B cell (primary cell): ENCODE data around the gene C3orf70. TPM values are rescaled to one million over a fixed set of nuclear protein-coding genes. Genes with fewer than 3 reads are reported as not detected.

ENCODE experiments used
- ATAC-seq: fragments of 200-7000 bp; cut with Tn5 transposase; one replicate; pipeline ENCODE4 v1.10.0; 2021; ENCODE audit warnings: low read depth, mild to moderate bottlenecking, moderate number of reproducible peaks, moderate library complexity
- CTCF ChIA-PET: fragments of 350-600 bp; sonication (Branson Sonifier 250); formaldehyde crosslinking; loops from one replicate; lab custom pipeline; 2021; ENCODE audit warnings: antibody characterized with exemption, inconsistent platforms; lab: Charles Lee
- POLR2A ChIA-PET: fragments of 350-600 bp; sonication (Branson Sonifier 250); formaldehyde crosslinking; loops from one replicate; lab custom pipeline; 2021; ENCODE audit warnings: antibody characterized with exemption; lab: Charles Lee
- DNase-seq: peaks from one replicate; pipeline ENCODE4 v3.0.0; 2013
- H2AFZ ChIP-seq: 2 replicates; pipeline ENCODE4 v1.6.1; 2012; ENCODE audit warnings: mild to moderate bottlenecking, low read depth, low read length; ENCODE audit not compliant: insufficient read depth, poor library complexity, severe bottlenecking
- H3K27ac ChIP-seq, 2 donors: 1 replicate in 1 of 2; 2 replicates in 1 of 2; pipeline ENCODE4 v1.5.1; 2012 to 2013; ENCODE audit warnings: low read length in 2 of 2, mild to moderate bottlenecking in 2 of 2, moderate library complexity in 1 of 2
- H3K27me3 ChIP-seq, 4 experiments: fragments of 200-600 bp in 1 of 4; sonication (generic) in 1 of 4; replicated peaks in 1 of 4; 1 replicate in 2 of 4; 2 replicates in 2 of 4; pipeline versions ENCODE4 v1.6.1 to v1.7.0; 2013 to 2016; ENCODE audit warnings: low read length in 3 of 4, mild to moderate bottlenecking in 2 of 4, mixed read lengths in 1 of 4, moderate library complexity in 1 of 4; ENCODE audit not compliant: insufficient read depth in 4 of 4, control insufficient read depth in 3 of 4; ENCODE audit errors: control extremely low read depth in 1 of 4
- H3K36me3 ChIP-seq, 2 experiments: replicated peaks in 1 of 2; 1 replicate in 1 of 2; 2 replicates in 1 of 2; pipeline versions ENCODE4 v1.6.1 to v1.7.1; 2013; ENCODE audit warnings: low read length in 1 of 2; ENCODE audit not compliant: insufficient read depth in 2 of 2, control insufficient read depth in 1 of 2; ENCODE audit errors: control extremely low read depth in 1 of 2, extremely low read depth in 1 of 2
- H3K4me1 ChIP-seq, 2 donors: fragments of 200-600 bp in 1 of 2; sonication (generic) in 1 of 2; 1 replicate in 1 of 2; 2 replicates in 1 of 2; pipeline versions ENCODE4 v1.5.1 to v1.6.1; 2013 to 2017; ENCODE audit warnings: low read length in 2 of 2; ENCODE audit not compliant: control insufficient read depth in 2 of 2, insufficient read depth in 2 of 2
- H3K4me2 ChIP-seq: replicated peaks from 2 replicates; pipeline ENCODE3; 2012; ENCODE audit warnings: mild to moderate bottlenecking, low read depth, low read length; ENCODE audit not compliant: poor library complexity, severe bottlenecking
- H3K4me3 ChIP-seq, 5 experiments: fragments of 200-600 bp in 1 of 5; sonication (generic) in 1 of 5; 1 replicate in 3 of 5; 2 replicates in 2 of 5; pipeline versions ENCODE4 v1.5.1 to v1.7.0; 2011 to 2016; ENCODE audit warnings: low read length in 4 of 5, mild to moderate bottlenecking in 4 of 5, low read depth in 2 of 5, control low read depth in 1 of 5, moderate library complexity in 1 of 5; ENCODE audit not compliant: insufficient read depth in 1 of 5; ENCODE audit errors: control extremely low read depth in 1 of 5, extremely low read depth in 1 of 5
- H3K79me2 ChIP-seq: fragments of 200-600 bp; sonication (generic); one replicate; pipeline ENCODE4 v1.6.0; 2016; ENCODE audit warnings: low read length; ENCODE audit not compliant: control insufficient read depth, insufficient read depth
- H3K9ac ChIP-seq: fragments of 200-600 bp; sonication (generic); 2 replicates; pipeline ENCODE4 v1.6.1; 2017; ENCODE audit warnings: mild to moderate bottlenecking, low read length, moderate library complexity
- H3K9me3 ChIP-seq, 3 donors: one replicate each; pipeline versions ENCODE4 v1.6.1 to v1.7.1; 2013; ENCODE audit warnings: low read length in 2 of 3; ENCODE audit not compliant: control insufficient read depth in 2 of 3, insufficient read depth in 1 of 3; ENCODE audit errors: control extremely low read depth in 1 of 3
- H4K20me1 ChIP-seq: 2 replicates; pipeline ENCODE4 v1.6.0; 2012; ENCODE audit warnings: mild to moderate bottlenecking, low read length; ENCODE audit not compliant: insufficient read depth, control insufficient read depth, poor library complexity, severe bottlenecking
- H3K27ac Mint-ChIP-seq: one replicate; pipeline ENCODE4 v1.8.0; 2021; ENCODE audit warnings: mixed read lengths
- H3K27me3 Mint-ChIP-seq: one replicate; pipeline ENCODE4 v1.8.0; 2021; ENCODE audit warnings: mixed read lengths
- H3K4me1 Mint-ChIP-seq: one replicate; pipeline ENCODE4 v1.8.0; 2021; ENCODE audit warnings: mixed read lengths
- H3K4me3 Mint-ChIP-seq: one replicate; pipeline ENCODE4 v1.8.0; 2021; ENCODE audit warnings: mixed read lengths
- H3K9me3 Mint-ChIP-seq: one replicate; pipeline ENCODE4 v1.8.0; 2022; ENCODE audit warnings: mixed read lengths; ENCODE audit not compliant: insufficient read depth
- CTCF ChIP-seq: fragments of 200-600 bp; IDR thresholded peaks from one replicate; pipeline ENCODE4 v1.8.0; 2022; ENCODE audit warnings: antibody characterized with exemption, mild to moderate bottlenecking
- EZH2 ChIP-seq: IDR thresholded peaks from 2 replicates; pipeline ENCODE4 v1.6.1; 2012; ENCODE audit warnings: borderline replicate concordance, low read depth, mild to moderate bottlenecking, moderate library complexity, low read length; ENCODE audit not compliant: insufficient read depth, poor library complexity, severe bottlenecking
- WGBS: methylation state at CpG from one replicate; pipeline ENCODE4 v1.1.5; 2013; ENCODE audit warnings: missing lambda C conversion rate; ENCODE audit not compliant: insufficient coverage; 5-methylcytosine and 5-hydroxymethylcytosine counted together
- intact Hi-C: fragments of 100-400 bp; cut with micrococcal nuclease; formaldehyde crosslinking; loops from one replicate; pipeline ENCODE4 v1.10.0; 2022
- polyA plus RNA-seq: library from polyadenylated mRNA; depleted of rRNA; stranded (reverse); fragments of >200 nt; gene quantifications from 2 replicates; pipeline ENCODE4 v1.2.3, GENCODE V29; 2012
- total RNA-seq, 2 donors: library from RNA; stranded (reverse); fragments of 120-200 nt in 1 of 2; gene quantifications; 1 replicate in 1 of 2; 2 replicates in 1 of 2; pipeline versions ENCODE4 v1.2.3 to v1.2.4, GENCODE V29; 2013 to 2022

Gene C3orf70
- total and polyA plus RNA-seq, 2 donors (not counting 1 experiment from before 2014, with no cell fraction given): not detected

DNA sequence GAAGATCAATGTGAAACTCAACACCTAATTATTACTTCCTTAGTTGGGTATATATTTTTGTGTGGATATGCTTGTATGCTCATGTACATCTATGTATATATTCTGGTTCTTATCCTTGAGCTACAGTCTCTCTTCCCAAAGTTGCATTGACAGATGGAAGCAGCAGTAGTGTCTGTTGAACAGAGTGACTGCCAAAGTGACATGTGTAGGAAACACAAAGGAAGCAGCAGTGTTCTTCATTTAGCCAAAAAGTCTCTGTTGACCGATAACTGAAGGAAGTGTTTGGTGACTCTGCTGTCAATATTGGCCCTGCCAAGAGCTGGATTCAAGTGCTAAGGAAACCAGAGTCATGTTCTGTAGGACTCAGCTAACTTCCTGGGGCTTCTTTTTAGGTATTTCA is 123.8 kb downstream of the C3orf70 start:
- no peaks in the 10 kb centered on the region for H4K20me1 ChIP-seq
- H2AFZ ChIP-seq: no peak overlapping the region
- TF ChIP-seq EZH2: no peak
- no peak for TF ChIP-seq CTCF
- peaks cover 3% of the 10 kb centered on the region for H3K9me3 Mint-ChIP-seq
- no peak overlapping the region for H3K9ac ChIP-seq
- peaks cover 0 to 42% of the 10 kb centered on the region in 2 experiments for H3K36me3 ChIP-seq
- H3K27ac ChIP-seq: no peak overlapping the region
- no peak for ATAC-seq
- H3K4me3 Mint-ChIP-seq: no peak overlapping the region
- no peaks in the 10 kb centered on the region for H3K27me3 ChIP-seq
- H3K4me3 ChIP-seq: no peak overlapping the region
- no peaks in the 10 kb centered on the region for H3K4me1 ChIP-seq
- DNase-seq: no peak
- no peak overlapping the region for H3K4me2 ChIP-seq
- no peaks in the 10 kb centered on the region for H3K9me3 ChIP-seq
- H3K27me3 Mint-ChIP-seq: no peaks in the 10 kb centered on the region
- H3K4me1 Mint-ChIP-seq: no peaks in the 10 kb centered on the region
- ChIA-PET POLR2A (no interaction called here), CTCF (no interaction called here)
- 25% methylated on average over 1 of the region's 1 CpG for WGBS
- H3K27ac Mint-ChIP-seq: no peak overlapping the region
- intact Hi-C loops: no loop called here
- H3K79me2 ChIP-seq: no peaks in the 10 kb centered on the region

DNA sequence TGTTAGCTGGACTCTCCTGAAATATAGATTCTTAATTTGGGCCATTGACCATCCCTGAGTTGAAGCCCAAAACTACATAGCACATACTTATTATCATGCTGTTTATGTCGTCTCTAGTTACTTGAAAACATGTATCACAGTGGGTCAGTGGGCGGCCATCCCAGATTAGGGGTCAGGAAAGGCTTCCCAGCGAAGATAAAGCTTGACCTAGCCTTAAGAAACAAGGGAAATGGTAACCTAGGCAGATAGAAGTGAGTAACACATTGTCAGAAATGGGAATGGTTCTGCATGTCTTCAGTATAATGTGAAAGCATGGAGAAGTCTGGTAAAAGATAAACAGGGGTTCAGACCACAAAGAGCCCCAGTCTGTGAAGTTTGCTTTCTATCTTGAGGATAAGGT is 124.7 kb downstream of the C3orf70 start:
- ChIA-PET POLR2A (no interaction called here), CTCF (no interaction called here)
- DNase-seq: no peak
- Histone ChIP-seq H3K9me3 (no peaks in the 10 kb centered on the region), H3K4me2 (no peak overlapping the region), H3K4me3 (no peak overlapping the region), H3K36me3 (peaks cover 0 to 42% of the 10 kb centered on the region in 2 experiments), H3K9ac (no peak overlapping the region), H3K79me2 (no peaks in the 10 kb centered on the region), H3K4me1 (no peaks in the 10 kb centered on the region), H3K27ac (no peak overlapping the region), H2AFZ (no peak overlapping the region), H3K27me3 (no peaks in the 10 kb centered on the region), H4K20me1 (no peaks in the 10 kb centered on the region)
- no peak overlapping the region for H3K4me3 Mint-ChIP-seq
- no peaks in the 10 kb centered on the region for H3K4me1 Mint-ChIP-seq
- H3K9me3 Mint-ChIP-seq: peaks cover under 1% of the 10 kb centered on the region
- no peak for ATAC-seq
- H3K27ac Mint-ChIP-seq: no peak overlapping the region
- no peaks in the 10 kb centered on the region for H3K27me3 Mint-ChIP-seq
- WGBS: 94% methylated on average over 2 of the region's 3 CpGs
- TF ChIP-seq EZH2 (no peak), CTCF (no peak)
- intact Hi-C loops: no loop called here

Other genes with a start within 250 kb of the C3orf70 start
- gene EHHADH, start 101.0 kb upstream of the C3orf70 start, total RNA-seq: 1.4 and 2.0 TPM in 2 replicates
- 0.30 and 0.69 TPM in 2 replicates for gene EHHADH, start 101.0 kb upstream of the C3orf70 start, polyA plus RNA-seq
- 9.2 and 10.9 TPM in 2 replicates for gene MAP3K13, start 210.1 kb upstream of the C3orf70 start, total RNA-seq
- gene MAP3K13, start 210.1 kb upstream of the C3orf70 start, polyA plus RNA-seq: 5.7 and 7.8 TPM in 2 replicates